HCT116 (cell line): ENCODE results near the gene CREB1.

Experiments
- CTCF ChIP-seq, 3 experiments: fragments of 200-600 bp in 1 of 3; sonication (generic) in 1 of 3; IDR thresholded peaks in 2 of 3; conservative IDR thresholded peaks in 1 of 3; 2 replicates each; pipeline ENCODE4 v1.5.1; 2012 to 2017; ENCODE audit warnings: low read depth in 2 of 3, low read length in 2 of 3, antibody characterized with exemption in 1 of 3, borderline replicate concordance in 1 of 3, control low read depth in 1 of 3, mild to moderate bottlenecking in 1 of 3, mixed read lengths in 1 of 3, mixed run types in 1 of 3, moderate library complexity in 1 of 3; ENCODE audit not compliant: insufficient read depth in 1 of 3
- EZH2phosphoT487 ChIP-seq: fragments of 200-600 bp; IDR thresholded peaks from 2 replicates; pipeline ENCODE4 v1.6.1; 2018; ENCODE audit warnings: antibody characterized with exemption, borderline replicate concordance

GRCh38 chr2:207589143-207589542 lies 59.4 kb downstream of the CREB1 start:
- TF ChIP-seq EZH2phosphoT487, result no peak
- TF ChIP-seq CTCF (IDR thresholded peaks at IDR 0.05 in 2 of 3, conservative IDR thresholded peaks at IDR 0.05 in 1 of 3; ENCODE audit: borderline replicate concordance in 1 of 3, insufficient read depth in 1 of 3, low read depth in 2 of 3, low read length in 2 of 3), result no peak
